Stimulated activated CD8-positive, alpha-beta memory T cell treated with anti-CD3 and anti-CD28 coated beads, Interleukin-4, amount 100 ng/mL, for 4 hours (primary cell): Measurements from ENCODE around the gene TRIM47.

Experiments
- DNase-seq, 2 donors: peaks; one replicate each; pipeline ENCODE4 v3.0.0-alpha.2; 2020; ENCODE audit warnings: low read depth in 2 of 2, low spot score in 1 of 2

Gene TRIM47

GRCh38 chr17:75846692-75847613 is 31.4 kb downstream of the TRIM47 start:
- no peak for DNase-seq

- no peak for DNase-seq
These were observed 32.3 kb downstream of the TRIM47 start for GRCh38 chr17:75845933-75846691.

- DNase-seq = peak in 1 of 2 donors; percentile 28
These were observed 33.2 kb downstream of the TRIM47 start for GRCh38 chr17:75845058-75845711.

GRCh38 chr17:75844530-75845057 is 33.8 kb downstream of the TRIM47 start:
- no peak for DNase-seq

- DNase-seq = peak in 1 of 2 donors; percentile 44
These were observed 34.5 kb downstream of the TRIM47 start, which contains the start of gene UNC13D for GRCh38 chr17:75843577-75844529. Gene UNC13D (minus strand): TSS chr17:75844404. CDS start chr17:75844337, 67 bp downstream.

- no peak for DNase-seq
These were observed 35.3 kb downstream of the TRIM47 start for GRCh38 chr17:75842963-75843576.

- DNase-seq = no peak
These were observed 36.0 kb downstream of the TRIM47 start for GRCh38 chr17:75842411-75842810.

GRCh38 chr17:75840799-75841164 is 37.6 kb downstream of the TRIM47 start:
- no peak for DNase-seq

GRCh38 chr17:75839942-75840798 is 38.2 kb downstream of the TRIM47 start:
- no peak for DNase-seq

GRCh38 chr17:75838410-75838809 is 40.0 kb downstream of the TRIM47 start:
- no peak for DNase-seq

- no peak for DNase-seq
These were observed 40.5 kb downstream of the TRIM47 start for GRCh38 chr17:75837899-75838298.

- no peak for DNase-seq
These were observed 41.8 kb downstream of the TRIM47 start for GRCh38 chr17:75836605-75837004.

- no peak for DNase-seq
These were observed 42.8 kb downstream of the TRIM47 start for GRCh38 chr17:75835654-75835987.

GRCh38 chr17:75834928-75835653 is 43.3 kb downstream of the TRIM47 start:
- DNase-seq = no peak

GRCh38 chr17:75834279-75834920 is 44.0 kb downstream of the TRIM47 start:
- DNase-seq = no peak

- no peak for DNase-seq
These were observed 45.6 kb downstream of the TRIM47 start for GRCh38 chr17:75832652-75833400.

GRCh38 chr17:75832164-75832651 is 46.2 kb downstream of the TRIM47 start:
- DNase-seq = peak in 1 of 2 donors; percentile 30
